Measurements from ENCODE around the gene OST4.
"Not testable (repeated sequence)": the region's sequence is repeated elsewhere in the genome, so short reads cannot be mapped to it uniquely, and the experiment has no call there.

OST4 gene

GRCh38 chr2:27079233-27080139 lies 8.0 kb upstream of the OST4 start:
- DNase-seq (ENCODE audit: low read depth in 2 of 2) = no peak

GRCh38 chr2:27078267-27079194 lies 7.1 kb upstream of the OST4 start, which contains the start of gene EMILIN1:
TSS of gene EMILIN1 (plus strand) at chr2:27078615. CDS start at chr2:27079066, 451 bp downstream.
- DNase-seq (ENCODE audit: low read depth in 2 of 2) = no peak

- DNase-seq (ENCODE audit: low read depth in 2 of 2) = no peak
Observed at GRCh38 chr2:27077231-27077630, 5.8 kb upstream of the OST4 start.

- no peak for DNase-seq (ENCODE audit: low read depth in 2 of 2)
Observed at GRCh38 chr2:27076323-27076722, 4.9 kb upstream of the OST4 start.

GRCh38 chr2:27075566-27075871 lies 4.1 kb upstream of the OST4 start:
- not testable (repeated sequence) for DNase-seq (ENCODE audit: low read depth in 2 of 2)

- no peak for DNase-seq (ENCODE audit: low read depth in 2 of 2)
Observed at GRCh38 chr2:27074738-27075565, 3.5 kb upstream of the OST4 start.

- no peak for DNase-seq (ENCODE audit: low read depth in 2 of 2)
Observed at GRCh38 chr2:27073782-27074181, 2.3 kb upstream of the OST4 start.

GRCh38 chr2:27072920-27073319 lies 1.5 kb upstream of the OST4 start:
- DNase-seq (ENCODE audit: low read depth in 2 of 2) = no peak

- DNase-seq (ENCODE audit: low read depth in 2 of 2) = no peak
Observed at GRCh38 chr2:27071990-27072830, 756 bp upstream of the OST4 start.

GRCh38 chr2:27070653-27071276 lies 689 bp downstream of the OST4 start:
- no peak for DNase-seq (ENCODE audit: low read depth in 2 of 2)

- no peak for DNase-seq (ENCODE audit: low read depth in 2 of 2)
Observed at GRCh38 chr2:27069961-27070618, 1.4 kb downstream of the OST4 start.

- DNase-seq (ENCODE audit: low read depth in 2 of 2) = no peak
Observed at GRCh38 chr2:27069436-27069835, 2.0 kb downstream of the OST4 start.

- DNase-seq (ENCODE audit: low read depth in 2 of 2) = no peak
Observed at GRCh38 chr2:27067385-27067784, 4.1 kb downstream of the OST4 start.

- no peak for DNase-seq (ENCODE audit: low read depth in 2 of 2)
Observed at GRCh38 chr2:27065128-27065527, 6.3 kb downstream of the OST4 start.

GRCh38 chr2:27060323-27060722 lies 11.1 kb downstream of the OST4 start:
- no peak for DNase-seq (ENCODE audit: low read depth in 2 of 2)

GRCh38 chr2:27059141-27059820 lies 12.2 kb downstream of the OST4 start:
- no peak for DNase-seq (ENCODE audit: low read depth in 2 of 2)

GRCh38 chr2:27058210-27058609 lies 13.2 kb downstream of the OST4 start:
- DNase-seq (ENCODE audit: low read depth in 2 of 2) = no peak

- DNase-seq (ENCODE audit: low read depth in 2 of 2) = no peak
Observed at GRCh38 chr2:27057184-27057583, 14.3 kb downstream of the OST4 start.

- DNase-seq (ENCODE audit: low read depth in 2 of 2) = no peak
Observed at GRCh38 chr2:27054721-27055120, 16.7 kb downstream of the OST4 start.

Data from stimulated activated CD8-positive, alpha-beta memory T cell treated with anti-CD3 and anti-CD28 coated beads, Interleukin-15, amount 100 ng/mL, for 48 hours (primary cell).